Gastrocnemius medialis (tissue), 4 donors: ENCODE measurements around the gene NFAT5.

Experiments used
- POLR2A ChIP-seq, 2 donors: fragments of 450-650 bp; IDR thresholded peaks; one replicate each; pipeline ENCODE4 v1.6.1; 2017; ENCODE audit warnings: antibody characterized with exemption in 2 of 2, mild to moderate bottlenecking in 2 of 2, moderate library complexity in 2 of 2
- TF ChIP-seq, protein P1 (sequence below), 5 experiments: fragments of 450-650 bp in 3 of 5; fragments of 200-600 bp in 2 of 5; sonication (generic) in 2 of 5; IDR thresholded peaks in 4 of 5; conservative IDR thresholded peaks in 1 of 5; 1 replicate in 4 of 5; 2 replicates in 1 of 5; pipeline ENCODE4 v1.5.1; 2016 to 2019; ENCODE audit warnings: antibody characterized with exemption in 5 of 5, mild to moderate bottlenecking in 3 of 5, moderate library complexity in 3 of 5

DNA sequence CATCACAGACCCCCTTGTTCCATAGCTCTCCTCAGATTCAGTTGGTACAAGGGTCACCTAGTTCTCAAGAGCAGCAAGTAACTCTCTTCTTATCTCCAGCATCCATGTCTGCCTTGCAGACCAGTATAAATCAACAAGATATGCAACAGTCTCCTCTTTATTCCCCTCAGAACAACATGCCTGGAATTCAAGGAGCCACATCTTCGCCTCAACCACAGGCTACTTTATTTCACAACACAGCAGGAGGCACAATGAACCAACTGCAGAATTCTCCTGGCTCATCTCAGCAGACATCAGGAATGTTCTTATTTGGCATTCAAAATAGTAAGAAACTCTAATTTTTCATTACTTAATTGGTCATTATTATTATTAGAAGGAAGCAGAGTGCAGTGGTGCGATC is 128.2 kb downstream of the NFAT5 start:
- TF ChIP-seq, protein P1, sequence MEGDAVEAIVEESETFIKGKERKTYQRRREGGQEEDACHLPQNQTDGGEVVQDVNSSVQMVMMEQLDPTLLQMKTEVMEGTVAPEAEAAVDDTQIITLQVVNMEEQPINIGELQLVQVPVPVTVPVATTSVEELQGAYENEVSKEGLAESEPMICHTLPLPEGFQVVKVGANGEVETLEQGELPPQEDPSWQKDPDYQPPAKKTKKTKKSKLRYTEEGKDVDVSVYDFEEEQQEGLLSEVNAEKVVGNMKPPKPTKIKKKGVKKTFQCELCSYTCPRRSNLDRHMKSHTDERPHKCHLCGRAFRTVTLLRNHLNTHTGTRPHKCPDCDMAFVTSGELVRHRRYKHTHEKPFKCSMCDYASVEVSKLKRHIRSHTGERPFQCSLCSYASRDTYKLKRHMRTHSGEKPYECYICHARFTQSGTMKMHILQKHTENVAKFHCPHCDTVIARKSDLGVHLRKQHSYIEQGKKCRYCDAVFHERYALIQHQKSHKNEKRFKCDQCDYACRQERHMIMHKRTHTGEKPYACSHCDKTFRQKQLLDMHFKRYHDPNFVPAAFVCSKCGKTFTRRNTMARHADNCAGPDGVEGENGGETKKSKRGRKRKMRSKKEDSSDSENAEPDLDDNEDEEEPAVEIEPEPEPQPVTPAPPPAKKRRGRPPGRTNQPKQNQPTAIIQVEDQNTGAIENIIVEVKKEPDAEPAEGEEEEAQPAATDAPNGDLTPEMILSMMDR (IDR thresholded peaks at IDR 0.05 in 4 of 5, conservative IDR thresholded peaks at IDR 0.05 in 1 of 5) = no peak
- TF ChIP-seq POLR2A (IDR thresholded peaks at IDR 0.05) = no peak
